HG02840 (cell line): ENCODE results near the gene PPP1R12B.
"Not testable (repeated sequence)": the region's sequence is repeated elsewhere in the genome, so short reads cannot be mapped to it uniquely, and the experiment has no call there.

Experiments used
- ATAC-seq: cut with Tn5 transposase; IDR thresholded peaks from one replicate; pipeline ENCODE4 v1.9.1; 2021; ENCODE audit warnings: mild to moderate bottlenecking, moderate library complexity, moderate number of reproducible peaks; ENCODE audit not compliant: unreplicated experiment, low FRiP score

The PPP1R12B gene

GRCh38 chr1:202398439-202398838 lies 49.9 kb downstream of the PPP1R12B start:
- ATAC-seq = not testable (repeated sequence)

GRCh38 chr1:202401771-202402170 lies 53.3 kb downstream of the PPP1R12B start:
- ATAC-seq = not testable (repeated sequence)

DNA sequence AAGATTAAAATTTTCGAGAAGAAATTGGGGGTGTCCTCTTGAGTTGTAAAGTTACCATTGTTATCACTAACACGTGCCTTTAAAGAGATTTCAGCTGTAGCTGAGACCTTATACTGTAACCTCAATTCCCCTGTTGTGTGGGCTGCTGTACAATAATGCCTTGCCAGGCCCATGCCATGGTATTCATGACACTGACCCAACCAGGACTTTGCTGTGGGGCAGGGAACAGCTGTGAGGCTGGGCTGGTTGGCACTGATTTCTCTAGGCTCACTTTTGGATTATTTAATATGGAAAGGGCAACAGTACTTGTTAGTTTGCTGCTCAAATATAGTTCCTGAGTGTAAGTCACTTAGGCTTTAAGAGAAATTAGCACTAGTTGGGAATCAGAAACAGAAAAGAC lies 54.9 kb downstream of the PPP1R12B start:
- ATAC-seq = not testable (repeated sequence)

DNA sequence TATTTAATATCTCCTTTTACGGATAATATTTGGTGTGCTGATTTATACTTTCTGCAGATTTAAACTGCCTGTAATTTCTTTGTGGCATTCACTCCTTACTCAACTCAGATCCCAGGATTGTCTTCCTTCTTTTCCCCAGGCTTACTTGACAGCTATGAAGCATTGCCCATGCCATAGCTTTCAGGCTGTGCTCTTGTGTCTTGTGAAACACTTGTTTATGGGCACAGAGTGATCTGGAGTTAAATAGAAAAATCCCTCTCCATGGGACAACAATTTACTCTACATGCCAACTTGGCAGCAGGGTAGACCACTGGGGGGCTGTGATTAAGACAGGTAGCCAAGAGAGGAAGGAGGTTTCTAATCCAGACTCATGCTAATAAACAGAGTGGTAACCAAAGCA lies 57.4 kb downstream of the PPP1R12B start:
- ATAC-seq = no peak

DNA sequence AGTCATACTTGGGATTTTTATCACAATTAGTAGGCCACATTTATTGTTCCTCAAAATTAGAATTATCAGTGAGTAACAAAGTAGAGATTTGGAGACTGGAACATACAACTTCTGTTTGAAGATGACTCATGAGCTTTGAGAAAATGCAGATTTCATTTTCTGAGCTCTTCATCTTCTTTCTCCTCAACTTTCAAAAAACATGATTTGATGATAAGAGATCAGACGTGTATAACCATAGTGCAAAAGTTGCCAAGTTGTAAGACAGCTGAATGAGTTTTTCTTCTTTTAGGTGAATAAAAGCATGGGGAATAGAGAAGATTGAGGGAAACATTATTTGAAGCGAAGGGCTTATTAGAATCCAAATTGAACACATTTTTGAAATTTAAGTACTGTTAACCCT lies 58.4 kb downstream of the PPP1R12B start:
- ATAC-seq = not testable (repeated sequence)

DNA sequence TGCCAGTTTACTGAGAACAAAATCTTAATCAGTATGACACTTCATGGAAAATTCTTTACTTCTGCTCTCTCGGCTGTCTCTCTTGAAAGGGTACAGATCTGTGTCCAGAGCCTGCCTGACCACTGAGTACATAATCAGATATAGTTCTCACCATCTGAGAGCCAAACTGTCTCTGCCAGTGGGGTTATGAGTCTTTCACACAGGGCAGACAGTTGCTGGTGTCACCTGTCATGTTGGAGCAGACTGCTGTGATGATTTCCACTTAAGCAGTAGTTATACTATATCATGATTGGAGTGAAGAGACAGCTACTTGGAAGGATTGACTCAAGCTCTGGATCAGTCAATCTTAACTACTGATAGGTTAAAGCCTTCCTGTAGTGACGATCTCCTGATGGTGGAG lies 58.9 kb downstream of the PPP1R12B start:
- not testable (repeated sequence) for ATAC-seq

DNA sequence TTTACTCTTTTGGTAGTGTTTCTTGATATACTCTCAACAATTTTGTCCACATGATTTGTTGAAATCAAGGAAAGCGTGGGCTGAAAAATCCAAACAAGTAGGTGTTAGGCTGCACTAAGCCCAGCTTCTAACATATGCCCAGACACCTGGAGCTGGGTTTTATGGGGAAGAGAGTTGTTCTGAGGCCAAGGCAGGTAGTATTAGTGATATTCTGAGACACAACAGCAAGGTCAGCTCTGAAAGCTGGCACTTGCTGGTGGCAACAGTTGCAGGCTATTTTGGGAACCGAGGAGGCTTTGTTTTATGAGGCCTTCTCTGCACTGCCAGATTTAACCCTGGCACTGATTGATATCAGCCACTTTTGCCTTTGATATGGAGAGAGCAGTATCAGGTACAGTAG lies 61.8 kb downstream of the PPP1R12B start:
- not testable (repeated sequence) for ATAC-seq

- ATAC-seq = not testable (repeated sequence)
These were observed 62.4 kb downstream of the PPP1R12B start for GRCh38 chr1:202410854-202411357.

DNA sequence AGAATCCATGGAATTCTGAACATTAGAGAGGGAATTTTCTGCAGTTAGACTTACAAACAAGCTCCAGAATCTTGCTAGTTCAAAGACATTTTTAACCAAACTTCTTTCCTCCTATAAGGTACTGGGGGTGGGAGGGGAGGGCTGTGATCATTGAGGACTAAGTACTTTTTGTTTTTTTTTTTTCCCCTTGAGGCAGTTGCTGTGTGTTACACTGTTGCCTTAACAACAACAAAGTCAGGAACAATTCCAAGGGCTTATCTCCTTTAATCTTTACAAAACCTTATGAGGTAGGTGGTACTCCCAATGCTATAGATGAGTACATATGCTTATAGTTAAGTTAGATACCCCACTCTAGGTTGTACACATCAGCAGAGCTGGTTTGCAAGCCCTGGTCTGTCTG lies 62.9 kb downstream of the PPP1R12B start:
- no peak for ATAC-seq

DNA sequence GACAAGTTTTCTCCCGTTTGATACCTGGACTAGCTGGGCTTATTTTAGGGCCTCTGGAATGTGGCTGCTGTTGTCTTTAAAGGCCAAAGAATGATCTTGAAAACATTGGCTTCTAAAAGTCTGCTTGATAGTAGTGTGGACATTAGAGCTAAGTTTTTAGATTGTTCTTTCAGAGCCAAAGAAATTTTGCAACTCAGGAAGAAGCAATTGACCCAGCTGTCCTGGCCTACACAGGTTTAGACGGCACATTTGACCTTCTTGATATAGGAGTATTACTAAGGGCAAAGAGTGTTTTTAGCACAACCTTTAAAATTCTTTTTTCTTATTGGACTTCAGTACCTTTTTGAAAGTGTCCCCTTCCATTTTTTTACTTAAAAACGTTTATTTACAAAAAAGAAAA lies 63.9 kb downstream of the PPP1R12B start:
- ATAC-seq = not testable (repeated sequence)

GRCh38 chr1:202416641-202417040 lies 68.1 kb downstream of the PPP1R12B start:
- no peak for ATAC-seq

DNA sequence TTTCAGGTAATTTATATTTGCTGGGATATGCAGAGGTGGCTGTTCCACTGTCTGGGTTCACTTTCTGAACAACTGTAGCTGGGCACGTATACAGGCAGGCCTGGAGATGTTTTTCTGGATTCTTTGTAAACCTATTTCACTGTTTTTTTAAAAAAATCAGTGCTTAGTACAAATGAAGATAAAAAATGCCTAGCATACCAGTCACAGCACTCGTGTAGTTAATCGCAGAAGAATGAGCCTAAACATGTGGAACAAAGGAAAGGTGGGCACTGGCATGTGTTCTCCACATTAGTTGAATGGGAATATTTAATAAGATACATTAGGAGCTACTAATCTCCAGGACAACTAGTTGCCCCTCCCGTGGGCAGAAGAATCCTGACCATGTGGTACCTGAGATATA lies 68.6 kb downstream of the PPP1R12B start:
- ATAC-seq = not testable (repeated sequence)

GRCh38 chr1:202417762-202418201 lies 69.3 kb downstream of the PPP1R12B start:
- not testable (repeated sequence) for ATAC-seq

GRCh38 chr1:202419731-202420130 lies 71.2 kb downstream of the PPP1R12B start:
- not testable (repeated sequence) for ATAC-seq

DNA sequence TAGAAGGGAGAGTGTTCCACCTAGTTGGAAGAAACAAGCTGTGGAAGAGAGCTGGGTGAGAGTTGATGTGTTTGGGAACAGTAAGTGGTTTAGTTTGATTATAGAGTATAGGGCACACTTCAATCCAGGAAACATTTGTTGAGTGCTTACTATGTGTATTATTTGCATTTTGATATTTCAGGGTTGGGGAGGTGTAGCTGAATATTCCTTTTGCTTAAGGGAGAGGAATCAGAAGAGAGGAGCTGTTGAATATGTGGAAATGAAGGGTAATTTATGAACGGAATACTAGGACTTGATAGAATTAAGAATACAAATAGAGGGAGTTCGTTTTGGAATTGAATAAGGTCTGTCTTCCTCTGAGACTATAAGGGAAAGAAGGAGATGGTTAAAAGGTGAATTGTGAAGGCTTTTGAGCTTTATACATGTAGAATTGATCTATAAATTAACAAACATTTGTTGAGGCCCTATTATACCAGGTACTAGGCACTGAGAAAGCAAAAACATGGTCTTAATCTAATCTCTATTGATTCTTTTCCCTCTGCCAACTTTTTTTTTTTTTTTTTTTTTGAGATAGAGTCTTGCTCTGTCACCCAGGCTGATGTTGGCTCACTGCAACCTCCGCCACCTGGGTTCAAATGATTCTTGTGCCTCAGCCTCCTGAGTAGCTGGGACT lies 72.1 kb downstream of the PPP1R12B start:
- ATAC-seq = not testable (repeated sequence)

DNA sequence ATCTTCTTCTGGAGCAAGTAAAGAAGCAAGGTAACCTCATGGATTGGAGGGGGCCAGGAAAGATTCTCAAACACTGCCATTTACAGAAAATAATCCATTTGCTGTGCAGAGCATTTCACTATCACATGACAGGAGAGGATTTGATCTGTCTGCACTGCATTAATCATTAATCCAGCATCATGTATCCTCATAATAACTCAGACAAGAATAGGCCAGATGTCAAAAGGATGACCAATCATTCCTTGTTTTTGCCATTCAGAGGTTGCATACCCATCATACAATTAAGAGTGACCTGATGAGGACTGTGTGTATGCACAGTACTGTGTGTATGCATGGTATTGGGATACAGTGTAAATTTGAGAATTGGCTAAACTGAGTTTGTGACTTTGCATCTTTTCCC lies 74.2 kb downstream of the PPP1R12B start:
- not testable (repeated sequence) for ATAC-seq

DNA sequence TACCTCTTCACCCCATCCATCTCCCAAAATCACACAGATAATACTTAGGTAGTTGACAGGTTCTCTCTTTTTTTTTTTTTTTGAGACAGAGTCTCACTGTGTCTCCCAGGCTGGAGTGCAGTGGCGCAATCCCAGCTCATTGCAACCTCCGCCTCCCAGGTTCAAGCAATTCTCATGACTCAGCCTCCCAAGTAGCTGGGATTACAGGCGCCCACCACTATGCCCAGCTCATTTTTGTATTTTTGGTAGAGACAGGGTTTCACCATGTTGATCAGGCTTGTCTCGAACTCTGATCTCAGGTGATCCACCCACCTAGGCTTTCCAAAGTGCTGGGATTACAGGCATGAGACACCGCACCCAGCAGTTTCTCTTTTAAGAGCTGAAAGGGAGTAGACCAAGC lies 75.8 kb downstream of the PPP1R12B start:
- ATAC-seq = not testable (repeated sequence)

- not testable (repeated sequence) for ATAC-seq
These were observed 81.6 kb downstream of the PPP1R12B start for GRCh38 chr1:202430111-202430510.

DNA sequence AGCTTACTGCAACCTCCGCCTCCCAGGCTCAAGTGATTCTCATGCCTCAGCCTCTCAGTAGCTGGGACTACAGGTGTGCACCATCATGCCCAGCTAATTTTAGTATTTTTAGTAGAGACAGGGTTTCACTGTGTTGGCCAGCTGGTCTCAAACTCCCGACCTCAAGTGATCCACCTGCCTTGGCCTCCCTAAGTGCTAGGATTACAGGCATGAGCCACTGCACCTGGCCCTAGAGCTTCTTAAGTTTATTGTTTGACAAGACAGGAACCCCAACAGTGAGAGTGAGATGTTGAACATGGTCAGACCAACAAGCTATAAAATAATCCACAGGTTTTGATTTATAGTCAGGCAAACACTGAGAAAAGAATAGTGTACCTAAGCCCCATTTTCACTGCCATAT lies 83.8 kb downstream of the PPP1R12B start:
- ATAC-seq = not testable (repeated sequence)

DNA sequence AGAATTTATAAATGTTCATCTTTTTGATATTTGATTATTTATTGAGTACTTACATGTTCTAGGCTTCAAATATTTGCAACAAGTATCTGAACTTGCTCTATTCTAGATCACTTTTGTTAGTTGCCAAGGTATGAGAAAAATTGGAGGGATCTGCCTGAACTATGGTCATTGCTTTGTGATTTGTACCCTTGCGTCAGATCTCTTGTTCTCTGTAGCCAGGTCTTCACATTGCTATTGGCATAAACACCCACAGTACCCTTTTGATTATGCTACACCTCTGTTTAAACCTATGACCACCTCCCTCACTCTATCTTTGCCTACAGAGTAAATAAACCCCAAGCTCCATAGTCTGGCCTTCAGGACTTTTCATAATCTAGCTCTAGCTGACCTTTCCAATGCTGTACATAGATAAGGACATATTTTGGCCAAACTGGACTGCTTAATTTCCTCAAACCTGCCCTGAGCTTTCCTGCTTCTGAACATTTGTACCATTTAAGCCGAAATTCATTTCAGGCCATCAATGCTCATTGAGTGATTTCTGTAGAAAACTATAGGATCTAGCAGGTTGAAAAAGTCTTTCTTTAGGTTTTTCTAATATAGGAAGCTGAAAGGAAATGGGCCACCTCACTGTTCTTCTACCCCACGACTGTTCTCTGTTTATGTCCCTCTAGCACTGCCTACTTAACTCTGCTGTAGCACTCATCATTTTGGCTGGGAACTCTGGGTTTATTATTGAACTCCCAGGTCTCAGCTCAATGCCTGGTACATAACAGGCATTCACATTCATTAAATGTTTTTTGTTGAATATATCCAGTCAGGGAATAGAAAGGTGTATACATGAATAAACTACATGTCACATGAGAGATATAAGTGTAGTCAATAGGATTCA lies 84.9 kb downstream of the PPP1R12B start:
- no peak for ATAC-seq

- no peak for ATAC-seq
These were observed 85.6 kb downstream of the PPP1R12B start for GRCh38 chr1:202434059-202434458.
